SK-N-SH (cell line): ENCODE results near the gene TMPRSS9. TPM values are rescaled to one million over a fixed set of nuclear protein-coding genes. Genes with fewer than 3 reads are reported as not detected.

ENCODE experiments used
- CTCF ChIA-PET: fragments of 300-600, 350-600 bp; formaldehyde crosslinking; extraction: SDS; loops from one replicate; lab custom pipeline; 2021; lab: Yijun Ruan, JAX
- POLR2A ChIA-PET: fragments of 350-600 bp; sonication (Branson Sonifier 250); formaldehyde crosslinking; extraction: SDS; loops from one replicate; lab custom pipeline; 2020; ENCODE audit warnings: antibody characterized with exemption, inconsistent platforms; lab: Yijun Ruan, JAX
- DNase-seq: peaks from one replicate; pipeline ENCODE4 v3.0.0; 2012
- H2AFZ ChIP-seq: fragments of 200-600 bp; sonication (generic); 2 replicates; pipeline ENCODE4 v1.8.1; 2016; ENCODE audit warnings: antibody characterized with exemption, mild to moderate bottlenecking, low read depth
- H3F3A ChIP-seq: fragments of 200-600 bp; sonication (generic); replicated peaks from 2 replicates; pipeline ENCODE3; 2016; ENCODE audit warnings: antibody characterized with exemption, mild to moderate bottlenecking; ENCODE audit not compliant: insufficient read depth
- H3K27ac ChIP-seq, 2 experiments: fragments of 200-500 bp in 1 of 2; fragments of 200-600 bp in 1 of 2; sonication (Bioruptor generic) in 1 of 2; sonication (generic), shearing (Covaris generic) in 1 of 2; 2 replicates each; pipeline versions ENCODE4 v1.5.1 to v1.6.1; 2014 to 2016; ENCODE audit warnings: low read depth in 2 of 2, inconsistent platforms in 1 of 2, low read length in 1 of 2, mild to moderate bottlenecking in 1 of 2, mixed read lengths in 1 of 2
- H3K27me3 ChIP-seq: fragments of 200-600 bp; sonication (generic), shearing (Covaris generic); 2 replicates; pipeline ENCODE4 v1.6.1; 2016; ENCODE audit warnings: mixed run types; ENCODE audit not compliant: insufficient read depth
- H3K36me3 ChIP-seq, 2 experiments: fragments of 200-500 bp in 1 of 2; fragments of 200-600 bp in 1 of 2; sonication (Bioruptor generic) in 1 of 2; sonication (generic) in 1 of 2; replicated peaks in 1 of 2; 2 replicates each; pipeline versions ENCODE3 to v1.5.1; 2014 to 2016; ENCODE audit warnings: low read length in 1 of 2, mild to moderate bottlenecking in 1 of 2; ENCODE audit not compliant: insufficient read depth in 2 of 2, control insufficient read depth in 1 of 2
- H3K4me1 ChIP-seq, 2 experiments: fragments of 200-500 bp in 1 of 2; fragments of 200-600 bp in 1 of 2; sonication (Bioruptor generic) in 1 of 2; sonication (generic), shearing (Covaris generic) in 1 of 2; 2 replicates each; pipeline versions ENCODE4 v1.5.1 to v1.6.1; 2014 to 2016; ENCODE audit warnings: low read depth in 1 of 2, low read length in 1 of 2, mixed run types in 1 of 2; ENCODE audit not compliant: insufficient read depth in 2 of 2, control insufficient read depth in 1 of 2
- H3K4me2 ChIP-seq: fragments of 200-600 bp; sonication (generic), shearing (Covaris generic); 2 replicates; pipeline ENCODE4 v1.6.1; 2017; ENCODE audit warnings: mixed run types
- H3K4me3 ChIP-seq, 2 experiments: fragments of 200-500 bp in 1 of 2; fragments of 200-600 bp in 1 of 2; sonication (Bioruptor generic) in 1 of 2; sonication (generic), shearing (Covaris generic) in 1 of 2; 2 replicates each; pipeline versions ENCODE4 v1.5.1 to v1.8.1; 2014 to 2016; ENCODE audit warnings: low read depth in 2 of 2, inconsistent platforms in 1 of 2, low read length in 1 of 2, mild to moderate bottlenecking in 1 of 2, mixed read lengths in 1 of 2, moderate library complexity in 1 of 2
- H3K79me2 ChIP-seq: fragments of 200-600 bp; sonication (generic); 2 replicates; pipeline ENCODE4 v1.8.1; 2017; ENCODE audit warnings: mild to moderate bottlenecking; ENCODE audit not compliant: insufficient read depth
- H3K9ac ChIP-seq: fragments of 200-600 bp; sonication (generic); 2 replicates; pipeline ENCODE4 v1.6.1; 2017; ENCODE audit warnings: mixed run types
- H3K9me2 ChIP-seq: fragments of 200-600 bp; sonication (generic); 2 replicates; pipeline ENCODE4 v1.6.1; 2017; ENCODE audit warnings: mixed run types
- H3K9me3 ChIP-seq: fragments of 200-600 bp; sonication (generic); 2 replicates; pipeline ENCODE4 v1.6.1; 2017; ENCODE audit warnings: mixed run types, mild to moderate bottlenecking, moderate library complexity
- H4K20me1 ChIP-seq: fragments of 200-600 bp; sonication (generic); 2 replicates; pipeline ENCODE4 v1.6.1; 2017; ENCODE audit warnings: mild to moderate bottlenecking, mixed run types; ENCODE audit not compliant: insufficient read depth
- CHD2 ChIP-seq: fragments of 150-350 bp; IDR thresholded peaks from 2 replicates; pipeline ENCODE4 v1.6.1; 2018; ENCODE audit warnings: low read length; ENCODE audit not compliant: partially characterized antibody
- CTCF ChIP-seq: fragments of 200-600 bp; sonication (generic); IDR thresholded peaks from 2 replicates; pipeline ENCODE4 v1.6.1; 2017; ENCODE audit warnings: antibody characterized with exemption, mild to moderate bottlenecking, moderate library complexity
- EP300 ChIP-seq, 2 experiments: IDR thresholded peaks; 2 replicates each; pipeline versions ENCODE4 v1.4.0 to v1.6.1; 2012; ENCODE audit warnings: borderline replicate concordance in 1 of 2, low read depth in 1 of 2, low read length in 1 of 2
- EZH2phosphoT487 ChIP-seq: fragments of 200-600 bp; sonication (generic); IDR thresholded peaks from 2 replicates; pipeline ENCODE4 v1.6.1; 2017; ENCODE audit warnings: low read depth, mixed run types, mild to moderate bottlenecking, antibody characterized with exemption, moderate library complexity, borderline replicate concordance
- GABPA ChIP-seq: IDR thresholded peaks from 2 replicates; pipeline ENCODE4 v1.4.0; 2012; ENCODE audit warnings: low read depth, mild to moderate bottlenecking
- POLR2AphosphoS5 ChIP-seq: IDR thresholded peaks from 2 replicates; pipeline ENCODE4 v1.6.1; 2012; ENCODE audit warnings: low read depth, low read length
- RAD21 ChIP-seq: IDR thresholded peaks from 2 replicates; pipeline ENCODE4 v1.6.1; 2012; ENCODE audit warnings: mild to moderate bottlenecking, low read length
- RCOR1 ChIP-seq: fragments of 150-350 bp; IDR thresholded peaks from 2 replicates; pipeline ENCODE4 v1.6.1; 2017; ENCODE audit warnings: antibody characterized with exemption, low read length
- TCF12 ChIP-seq: IDR thresholded peaks from 2 replicates; pipeline ENCODE4 v1.4.0; 2012
- USF1 ChIP-seq: IDR thresholded peaks from 2 replicates; pipeline ENCODE4 v1.4.0; 2012; ENCODE audit warnings: low read depth, borderline replicate concordance
- WGBS: methylation state at CpG from one replicate; pipeline ENCODE4 v1.1.6; 2017; ENCODE audit warnings: low lambda C conversion rate; 5-methylcytosine and 5-hydroxymethylcytosine counted together
- polyA plus RNA-seq, 3 experiments: library from polyadenylated mRNA; depleted of rRNA; stranded (reverse); fragments of >200 nt; gene quantifications; 2 replicates each; pipeline ENCODE4 v1.2.3, GENCODE V29; 2012
- TF ChIP-seq, protein P1 (sequence below): fragments of 150-350 bp; IDR thresholded peaks from 2 replicates; pipeline ENCODE4 v1.6.1; 2017; ENCODE audit warnings: antibody characterized with exemption, low read length, low read depth, borderline replicate concordance
- TF ChIP-seq, protein P2 (sequence below): IDR thresholded peaks from 2 replicates; pipeline ENCODE4; 2012

TMPRSS9 gene
- polyA plus RNA-seq, 1 of the 3 experiments (the other 2 are of a cell fraction), result not detected

DNA sequence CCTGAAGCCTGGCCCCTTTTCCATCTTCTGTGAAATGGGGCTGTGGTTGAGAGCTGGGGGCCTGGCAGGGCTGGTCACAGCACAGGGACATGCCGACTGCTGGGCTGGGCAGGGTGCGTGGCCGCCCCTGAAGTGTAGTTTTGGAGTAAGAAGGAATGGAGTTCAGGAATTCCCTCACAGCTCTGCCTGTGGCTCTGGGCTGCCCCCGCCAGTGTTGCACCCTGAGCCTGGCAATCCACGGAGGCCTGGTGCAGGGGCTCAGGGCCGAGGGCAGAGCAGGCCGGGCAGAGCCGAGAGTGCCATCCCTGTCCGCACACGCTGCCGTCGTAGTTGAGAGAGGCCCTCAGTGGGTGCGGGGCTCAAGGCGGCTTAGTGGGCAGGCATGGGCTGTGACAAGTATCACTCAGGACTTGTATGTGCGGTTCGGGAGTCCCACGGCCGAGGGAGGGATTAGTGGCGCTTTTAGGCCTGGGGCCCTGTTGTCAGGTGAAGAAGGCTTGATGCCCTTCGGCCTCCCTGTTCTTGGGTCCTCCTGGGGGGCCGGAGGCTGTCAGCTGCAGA lies 21.9 kb upstream of the TMPRSS9 start (continued):
- TF ChIP-seq, protein P1, sequence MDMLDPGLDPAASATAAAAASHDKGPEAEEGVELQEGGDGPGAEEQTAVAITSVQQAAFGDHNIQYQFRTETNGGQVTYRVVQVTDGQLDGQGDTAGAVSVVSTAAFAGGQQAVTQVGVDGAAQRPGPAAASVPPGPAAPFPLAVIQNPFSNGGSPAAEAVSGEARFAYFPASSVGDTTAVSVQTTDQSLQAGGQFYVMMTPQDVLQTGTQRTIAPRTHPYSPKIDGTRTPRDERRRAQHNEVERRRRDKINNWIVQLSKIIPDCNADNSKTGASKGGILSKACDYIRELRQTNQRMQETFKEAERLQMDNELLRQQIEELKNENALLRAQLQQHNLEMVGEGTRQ, result no peak
- TF ChIP-seq, protein P2, sequence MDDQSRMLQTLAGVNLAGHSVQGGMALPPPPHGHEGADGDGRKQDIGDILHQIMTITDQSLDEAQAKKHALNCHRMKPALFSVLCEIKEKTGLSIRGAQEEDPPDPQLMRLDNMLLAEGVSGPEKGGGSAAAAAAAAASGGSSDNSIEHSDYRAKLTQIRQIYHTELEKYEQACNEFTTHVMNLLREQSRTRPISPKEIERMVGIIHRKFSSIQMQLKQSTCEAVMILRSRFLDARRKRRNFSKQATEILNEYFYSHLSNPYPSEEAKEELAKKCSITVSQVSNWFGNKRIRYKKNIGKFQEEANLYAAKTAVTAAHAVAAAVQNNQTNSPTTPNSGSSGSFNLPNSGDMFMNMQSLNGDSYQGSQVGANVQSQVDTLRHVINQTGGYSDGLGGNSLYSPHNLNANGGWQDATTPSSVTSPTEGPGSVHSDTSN, result no peak
- TF ChIP-seq GABPA (no peak), RAD21 (no peak), USF1 (no peak)
- TF ChIP-seq, all 33 proteins: peak for 0

DNA sequence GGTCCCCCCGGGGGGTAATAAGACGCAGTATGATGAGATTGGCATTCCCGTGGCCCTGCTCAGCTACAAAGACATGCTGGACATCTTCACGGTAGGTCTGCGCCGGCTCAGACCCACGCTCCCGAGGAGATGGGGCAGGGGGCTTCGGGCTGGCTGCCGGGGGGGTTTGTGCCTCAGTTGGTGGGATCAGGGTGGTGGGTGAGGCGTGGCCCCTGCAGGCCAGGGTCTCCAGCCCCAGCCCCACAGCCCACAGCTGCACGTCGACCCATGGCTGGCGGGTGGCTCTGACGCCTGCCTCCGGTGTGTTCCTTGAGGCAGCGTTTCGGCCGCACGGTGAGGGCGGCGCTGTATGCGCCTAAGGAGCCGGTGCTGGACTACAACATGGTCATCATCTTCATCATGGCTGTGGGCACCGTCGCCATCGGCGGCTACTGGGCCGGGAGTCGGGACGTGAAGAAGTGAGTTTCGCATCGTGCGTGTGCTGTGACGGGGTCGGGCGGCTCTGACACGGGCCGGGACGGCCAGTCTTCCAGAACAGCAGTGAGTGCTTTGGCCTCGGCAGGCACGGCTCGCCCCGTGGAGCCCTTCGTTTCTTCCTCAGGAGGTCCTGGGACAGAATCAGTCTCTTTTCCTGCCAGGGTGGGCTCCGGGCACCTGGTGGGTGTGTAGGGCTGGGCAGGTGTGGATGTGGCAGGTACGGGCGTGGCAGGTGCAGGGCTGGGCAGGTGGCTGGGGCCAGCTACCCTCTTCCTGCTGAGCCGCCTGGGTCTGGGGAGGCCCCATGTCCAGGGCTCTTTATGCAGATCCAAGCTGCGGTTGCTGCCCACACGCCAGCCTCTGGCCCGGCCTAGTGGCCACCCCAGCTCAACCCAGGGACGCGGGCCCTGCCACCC lies 21.1 kb upstream of the TMPRSS9 start:
- Histone ChIP-seq H4K20me1 (peaks cover 9% of the 10 kb centered on the region; the same call in 1 of the 2 replicates), H3K27ac (no peak overlapping the region), H3K4me2 (no peak overlapping the region), H3F3A (peaks cover 18% of the 10 kb centered on the region), H3K4me1 (no peaks in the 10 kb centered on the region), H3K9me2 (no peaks in the 10 kb centered on the region), H3K9me3 (no peaks in the 10 kb centered on the region), H2AFZ (no peak overlapping the region), H3K36me3 (peaks cover 0 to 12% of the 10 kb centered on the region in 2 experiments), H3K27me3 (no peaks in the 10 kb centered on the region), H3K4me3 (no peak overlapping the region), H3K9ac (no peak overlapping the region), H3K79me2 (peaks cover 24% of the 10 kb centered on the region; the same call in 1 of the 2 replicates)
- TF ChIP-seq POLR2AphosphoS5 (no peak), EP300 (IDR thresholded peaks at IDR 0.05; ENCODE audit: borderline replicate concordance in 1 of 2, low read depth in 1 of 2, low read length in 1 of 2) (no peak), USF1 (no peak), RCOR1 (no peak), EZH2phosphoT487 (no peak), TCF12 (no peak), CHD2 (no peak), CTCF (no peak)
- CTCF ChIA-PET, result interaction anchor here (1.4 to 2.4 kb wide), 2 partner anchors 22 to 66 kb away, joined by 3 to 12 read pairs; no protein-coding TSS in a partner anchor
- POLR2A ChIA-PET, result no interaction called here
- no peak for DNase-seq
- over 99% methylated on average over 28 of the region's 54 CpGs for WGBS
